Measurements from ENCODE around the gene STK11IP. TPM values are rescaled to one million over a fixed set of nuclear protein-coding genes. Genes with fewer than 3 reads are reported as not detected.

Gene STK11IP
- polyA plus RNA-seq, 4 donors, result 18.8 to 39.0 (median 24.4) TPM

- no peak for DNase-seq (ENCODE audit: low read depth in 4 of 4, low spot score in 3 of 4)
Measured at GRCh38 chr2:219613461-219614070, 15.9 kb downstream of the STK11IP start.

- DNase-seq (ENCODE audit: low read depth in 4 of 4, low spot score in 3 of 4), result no peak
Measured at GRCh38 chr2:219614076-219614860, 16.6 kb downstream of the STK11IP start.

GRCh38 chr2:219615036-219615435, 17.4 kb downstream of the STK11IP start:
- no peak for DNase-seq (ENCODE audit: low read depth in 4 of 4, low spot score in 3 of 4)

- no peak for DNase-seq (ENCODE audit: low read depth in 4 of 4, low spot score in 3 of 4)
Measured at GRCh38 chr2:219615894-219616293, 18.2 kb downstream of the STK11IP start.

- no peak for DNase-seq (ENCODE audit: low read depth in 4 of 4, low spot score in 3 of 4)
Measured at GRCh38 chr2:219616550-219616949, 18.9 kb downstream of the STK11IP start.

GRCh38 chr2:219618733-219619122, 21.1 kb downstream of the STK11IP start:
- DNase-seq (ENCODE audit: low read depth in 4 of 4, low spot score in 3 of 4), result no peak

GRCh38 chr2:219619235-219619634, 21.6 kb downstream of the STK11IP start:
- no peak for DNase-seq (ENCODE audit: low read depth in 4 of 4, low spot score in 3 of 4)

- DNase-seq (ENCODE audit: low read depth in 4 of 4, low spot score in 3 of 4), result no peak
Measured at GRCh38 chr2:219620546-219620945, 22.9 kb downstream of the STK11IP start.

- no peak for DNase-seq (ENCODE audit: low read depth in 4 of 4, low spot score in 3 of 4)
Measured at GRCh38 chr2:219621935-219622334, 24.3 kb downstream of the STK11IP start.

GRCh38 chr2:219622472-219622871, 24.8 kb downstream of the STK11IP start:
- no peak for DNase-seq (ENCODE audit: low read depth in 4 of 4, low spot score in 3 of 4)

- no peak for DNase-seq (ENCODE audit: low read depth in 4 of 4, low spot score in 3 of 4)
Measured at GRCh38 chr2:219624565-219624964, 26.9 kb downstream of the STK11IP start.

- no peak for DNase-seq (ENCODE audit: low read depth in 4 of 4, low spot score in 3 of 4)
Measured at GRCh38 chr2:219625179-219625578, 27.5 kb downstream of the STK11IP start.

GRCh38 chr2:219626540-219626939, 28.9 kb downstream of the STK11IP start:
- no peak for DNase-seq (ENCODE audit: low read depth in 4 of 4, low spot score in 3 of 4)

- DNase-seq (ENCODE audit: low read depth in 4 of 4, low spot score in 3 of 4), result no peak
Measured at GRCh38 chr2:219627103-219628100, 29.7 kb downstream of the STK11IP start, which contains the start of gene SLC4A3. TSS of gene SLC4A3 (plus strand) at chr2:219627630. CDS start at chr2:219627993, 363 bp downstream.

- no peak for DNase-seq (ENCODE audit: low read depth in 4 of 4, low spot score in 3 of 4)
Measured at GRCh38 chr2:219628235-219628985, 30.8 kb downstream of the STK11IP start.

- DNase-seq (ENCODE audit: low read depth in 4 of 4, low spot score in 3 of 4), result no peak
Measured at GRCh38 chr2:219628986-219629901, 31.6 kb downstream of the STK11IP start.

GRCh38 chr2:219629976-219630695, 32.5 kb downstream of the STK11IP start:
- no peak for DNase-seq (ENCODE audit: low read depth in 4 of 4, low spot score in 3 of 4)

GRCh38 chr2:219630770-219631405, 33.2 kb downstream of the STK11IP start:
- no peak for DNase-seq (ENCODE audit: low read depth in 4 of 4, low spot score in 3 of 4)
